Ishikawa (cell line): ENCODE results near the gene FAM186B.

Experiments
- CEBPB ChIP-seq: IDR thresholded peaks from 2 replicates; pipeline ENCODE4 v1.6.1; 2012
- CREB1 ChIP-seq: IDR thresholded peaks from 2 replicates; pipeline ENCODE4 v1.6.1; 2012; ENCODE audit warnings: low read depth
- EGR1 ChIP-seq: IDR thresholded peaks from 2 replicates; pipeline ENCODE4 v1.6.1; 2012
- EP300 ChIP-seq: IDR thresholded peaks from 2 replicates; pipeline ENCODE4 v1.6.1; 2012; ENCODE audit warnings: borderline replicate concordance
- FOXM1 ChIP-seq: IDR thresholded peaks from 2 replicates; pipeline ENCODE4 v1.6.1; 2012; ENCODE audit warnings: low read depth, borderline replicate concordance
- MAX ChIP-seq: IDR thresholded peaks from 2 replicates; pipeline ENCODE4 v1.6.1; 2012
- NFIC ChIP-seq: IDR thresholded peaks from 2 replicates; pipeline ENCODE4 v1.6.1; 2012
- RAD21 ChIP-seq: IDR thresholded peaks from 2 replicates; pipeline ENCODE4 v1.6.1; 2012; ENCODE audit warnings: low read depth
- REST ChIP-seq: IDR thresholded peaks from 2 replicates; pipeline ENCODE4 v1.6.1; 2012; ENCODE audit warnings: low read depth, mild to moderate bottlenecking
- TAF1 ChIP-seq: IDR thresholded peaks from 2 replicates; pipeline ENCODE4 v1.6.1; 2012; ENCODE audit warnings: low read depth, mild to moderate bottlenecking
- TEAD4 ChIP-seq: IDR thresholded peaks from 2 replicates; pipeline ENCODE4 v1.6.1; 2012
- USF1 ChIP-seq: IDR thresholded peaks from 2 replicates; pipeline ENCODE4 v1.6.1; 2012
- YY1 ChIP-seq: IDR thresholded peaks from 2 replicates; pipeline ENCODE4 v1.6.1; 2012; ENCODE audit warnings: low read depth
- ZBTB7A ChIP-seq: IDR thresholded peaks from 2 replicates; pipeline ENCODE4 v1.6.1; 2012; ENCODE audit warnings: low read depth

- TF ChIP-seq EP300 (no peak), CREB1 (no peak), REST (no peak), FOXM1 (no peak), MAX (no peak), YY1 (no peak), NFIC (no peak), EGR1 (no peak), RAD21 (no peak), USF1 (no peak), TAF1 (no peak), TEAD4 (no peak), CEBPB (no peak), ZBTB7A (no peak)
These were observed 38.7 kb upstream of the FAM186B start for GRCh38 chr12:49643961-49644619.
